RWPE2 (cell line): ENCODE data around the gene USP49.

Experiments used
- ATAC-seq: fragments of 200-7000 bp; cut with Tn5 transposase; 3 replicates; pipeline ENCODE4 v1.9.1; 2021; ENCODE audit warnings: low read depth
- DNase-seq: peaks from one replicate; pipeline ENCODE4 v3.0.0-alpha.2; 2020; ENCODE audit warnings: low spot score
- H3K27ac ChIP-seq: fragments of 450-650 bp; 2 replicates; pipeline ENCODE4 v1.5.1; 2017; ENCODE audit warnings: mild to moderate bottlenecking; ENCODE audit not compliant: poor library complexity, severe bottlenecking
- H3K27me3 ChIP-seq: fragments of 250-450 bp; sonication (Bioruptor Pico); 2 replicates; pipeline ENCODE4 v1.5.1; 2021; ENCODE audit warnings: mild to moderate bottlenecking, moderate library complexity; ENCODE audit not compliant: insufficient read depth, poor library complexity, severe bottlenecking
- H3K36me3 ChIP-seq: fragments of 250-450 bp; sonication (Bioruptor Pico); 2 replicates; pipeline ENCODE4 v1.5.1; 2020; ENCODE audit warnings: low read depth, mild to moderate bottlenecking, moderate library complexity
- H3K4me1 ChIP-seq: fragments of 250-450 bp; sonication (Bioruptor Pico); 2 replicates; pipeline ENCODE4 v1.5.1; 2021; ENCODE audit warnings: mild to moderate bottlenecking, moderate library complexity; ENCODE audit not compliant: insufficient read depth, poor library complexity, severe bottlenecking
- H3K4me3 ChIP-seq: fragments of 250-450 bp; sonication (Bioruptor Pico); 2 replicates; pipeline ENCODE4 v1.5.1; 2021; ENCODE audit warnings: mild to moderate bottlenecking, moderate library complexity; ENCODE audit not compliant: severe bottlenecking
- H3K9me3 ChIP-seq: fragments of 250-450 bp; sonication (Bioruptor Pico); 2 replicates; pipeline ENCODE4 v1.5.1; 2021; ENCODE audit warnings: mild to moderate bottlenecking, moderate library complexity; ENCODE audit not compliant: severe bottlenecking
- TF ChIP-seq, protein P1 (sequence below): fragments of 450-650 bp; IDR thresholded peaks from one replicate; pipeline ENCODE4 v1.5.1; 2017; ENCODE audit warnings: mild to moderate bottlenecking, moderate library complexity; ENCODE audit not compliant: poor library complexity, severe bottlenecking

USP49 gene

DNA sequence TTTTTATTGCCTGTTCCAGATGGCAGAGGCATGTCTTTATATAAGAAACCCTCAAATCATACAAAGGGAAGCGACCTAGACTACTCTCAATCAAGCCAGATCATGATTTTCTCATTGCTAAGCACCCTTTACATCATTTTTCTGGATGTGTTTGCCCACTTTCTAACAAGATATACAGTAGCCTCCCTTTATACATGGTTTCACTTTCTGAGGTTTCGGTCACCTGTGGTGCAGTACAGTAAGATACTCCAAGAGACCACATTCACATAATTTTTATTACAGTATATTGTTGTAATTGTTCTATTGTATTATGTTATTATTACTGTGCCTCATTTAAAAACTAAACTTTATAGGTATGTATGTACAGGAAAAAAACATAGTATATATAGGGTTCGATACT is 84.1 kb downstream of the USP49 start:
- TF ChIP-seq, protein P1, sequence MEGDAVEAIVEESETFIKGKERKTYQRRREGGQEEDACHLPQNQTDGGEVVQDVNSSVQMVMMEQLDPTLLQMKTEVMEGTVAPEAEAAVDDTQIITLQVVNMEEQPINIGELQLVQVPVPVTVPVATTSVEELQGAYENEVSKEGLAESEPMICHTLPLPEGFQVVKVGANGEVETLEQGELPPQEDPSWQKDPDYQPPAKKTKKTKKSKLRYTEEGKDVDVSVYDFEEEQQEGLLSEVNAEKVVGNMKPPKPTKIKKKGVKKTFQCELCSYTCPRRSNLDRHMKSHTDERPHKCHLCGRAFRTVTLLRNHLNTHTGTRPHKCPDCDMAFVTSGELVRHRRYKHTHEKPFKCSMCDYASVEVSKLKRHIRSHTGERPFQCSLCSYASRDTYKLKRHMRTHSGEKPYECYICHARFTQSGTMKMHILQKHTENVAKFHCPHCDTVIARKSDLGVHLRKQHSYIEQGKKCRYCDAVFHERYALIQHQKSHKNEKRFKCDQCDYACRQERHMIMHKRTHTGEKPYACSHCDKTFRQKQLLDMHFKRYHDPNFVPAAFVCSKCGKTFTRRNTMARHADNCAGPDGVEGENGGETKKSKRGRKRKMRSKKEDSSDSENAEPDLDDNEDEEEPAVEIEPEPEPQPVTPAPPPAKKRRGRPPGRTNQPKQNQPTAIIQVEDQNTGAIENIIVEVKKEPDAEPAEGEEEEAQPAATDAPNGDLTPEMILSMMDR, result no peak
- H3K9me3 ChIP-seq, result no peaks in the 10 kb centered on the region
- DNase-seq, result no peak
- H3K27me3 ChIP-seq, result no peaks in the 10 kb centered on the region
- no peak for ATAC-seq
- no peaks in the 10 kb centered on the region for H3K4me1 ChIP-seq
- no peak overlapping the region for H3K4me3 ChIP-seq
- no peaks in the 10 kb centered on the region for H3K36me3 ChIP-seq
- no peak overlapping the region for H3K27ac ChIP-seq

DNA sequence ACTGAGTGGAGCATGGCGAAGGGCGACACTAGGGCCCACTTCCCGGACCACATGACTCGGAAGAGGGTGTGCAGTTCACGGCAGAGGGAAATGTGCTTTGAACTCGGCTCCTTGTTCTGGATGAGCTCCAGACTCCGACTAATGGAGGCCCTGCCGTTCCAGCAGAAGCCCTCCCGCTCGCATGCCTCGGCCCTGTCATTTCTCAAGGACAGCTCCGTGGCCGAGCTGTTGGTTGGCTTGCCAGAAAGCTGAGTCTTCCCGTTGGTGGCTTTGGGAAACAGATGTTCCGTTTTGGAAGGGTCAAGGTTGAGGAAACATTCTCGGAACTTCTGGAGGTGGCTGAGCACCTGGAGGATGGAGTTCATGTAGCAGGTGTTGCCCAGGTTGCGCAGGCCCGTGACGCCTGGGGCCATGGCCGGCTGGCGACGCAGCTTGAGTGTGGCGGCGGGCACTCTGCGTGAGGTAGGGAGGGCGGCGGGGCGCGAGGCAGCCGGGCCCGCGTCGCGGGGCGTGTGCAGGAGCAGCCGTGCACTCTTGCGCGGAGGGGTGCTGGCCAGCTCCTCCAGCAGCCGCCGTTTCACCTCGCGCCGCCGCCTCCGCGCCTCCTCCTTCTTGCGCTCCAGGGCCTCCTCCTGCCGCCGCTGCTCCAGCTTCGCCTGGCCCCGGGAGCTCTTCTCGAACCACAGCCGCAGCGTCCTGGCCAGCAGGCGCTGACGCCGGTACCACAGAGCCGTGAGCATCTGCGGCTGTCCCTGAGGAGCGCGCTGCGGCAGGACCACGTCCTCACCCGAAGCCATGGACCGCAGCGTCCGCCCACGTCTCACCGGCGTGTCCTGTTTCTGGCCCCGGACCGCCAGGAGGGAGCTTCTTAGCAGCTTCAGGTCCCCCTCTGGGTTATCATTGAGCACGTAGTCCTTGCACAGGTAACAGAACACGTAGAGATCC is 89.1 kb downstream of the USP49 start:
- no peak overlapping the region for H3K4me3 ChIP-seq
- no peaks in the 10 kb centered on the region for H3K27me3 ChIP-seq
- TF ChIP-seq, protein P1, result no peak
- no peaks in the 10 kb centered on the region for H3K4me1 ChIP-seq
- DNase-seq (no peak), ATAC-seq (no peak)
- H3K27ac ChIP-seq, result no peak overlapping the region
- H3K36me3 ChIP-seq, result no peaks in the 10 kb centered on the region
- H3K9me3 ChIP-seq, result no peaks in the 10 kb centered on the region

DNA sequence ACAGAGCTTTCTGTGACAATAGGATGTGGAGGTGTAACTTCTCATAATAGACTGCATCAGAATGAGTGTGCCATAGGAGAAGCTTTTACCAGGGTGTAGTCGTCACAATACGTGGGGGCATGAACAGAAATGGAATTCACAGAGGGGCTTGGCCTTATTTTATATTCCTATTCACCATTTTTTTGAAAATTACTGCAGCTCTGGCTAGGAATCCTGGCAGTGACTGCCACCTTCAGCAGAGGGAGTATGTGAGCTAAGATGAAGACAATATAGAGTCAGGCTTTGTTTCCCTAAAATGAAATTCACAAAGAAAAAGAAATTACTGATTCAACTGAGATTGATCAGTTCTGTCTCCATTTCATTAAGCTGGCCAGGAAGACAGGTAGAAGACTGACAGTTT is 93.8 kb downstream of the USP49 start:
- ATAC-seq (peak; percentile 55; the same call in 2 of the 3 replicates), DNase-seq (no peak)
- Histone ChIP-seq H3K27me3 (no peaks in the 10 kb centered on the region), H3K36me3 (no peaks in the 10 kb centered on the region), H3K4me1 (no peaks in the 10 kb centered on the region), H3K27ac (no peak overlapping the region), H3K9me3 (no peaks in the 10 kb centered on the region), H3K4me3 (no peak overlapping the region)
- TF ChIP-seq, protein P1, result peak; percentile 75

DNA sequence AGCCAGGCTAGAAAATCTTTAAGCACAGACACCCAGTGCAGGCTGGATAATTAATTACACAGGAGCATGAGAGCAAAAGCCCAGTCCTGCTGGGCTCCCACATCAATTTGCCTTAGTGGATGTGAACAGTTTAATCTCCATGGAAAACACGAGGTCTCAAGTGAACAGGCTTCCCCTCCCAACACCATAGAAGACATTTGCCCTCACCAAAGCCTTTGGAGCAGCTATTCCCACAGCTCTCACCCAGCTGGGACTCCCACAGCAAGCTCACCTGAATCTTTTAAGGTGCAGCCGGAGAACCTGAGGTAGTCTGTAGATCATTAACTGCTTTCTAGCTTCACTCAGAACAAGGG is 95.6 kb downstream of the USP49 start:
- Histone ChIP-seq H3K4me3 (no peak overlapping the region), H3K27me3 (no peaks in the 10 kb centered on the region), H3K4me1 (no peaks in the 10 kb centered on the region), H3K9me3 (no peaks in the 10 kb centered on the region), H3K36me3 (peaks cover under 1% of the 10 kb centered on the region; the same call in 1 of the 2 replicates), H3K27ac (no peak overlapping the region)
- TF ChIP-seq, protein P1, result no peak
- ATAC-seq (no peak), DNase-seq (no peak)
